Stomach (tissue), 4 donors: ENCODE measurements around the gene EPS8L1.
"Not testable (repeated sequence)": the region's sequence is repeated elsewhere in the genome, so short reads cannot be mapped to it uniquely, and the experiment has no call there.

Experiments used
- EP300 ChIP-seq: sonication (generic); formaldehyde crosslinking; IDR thresholded peaks from one replicate; pipeline ENCODE4 v1.6.1; 2017; ENCODE audit warnings: antibody characterized with exemption
- POLR2A ChIP-seq, 4 donors: fragments of 450-650 bp; IDR thresholded peaks; one replicate each; pipeline ENCODE4 v1.6.1; 2016; ENCODE audit warnings: antibody characterized with exemption in 4 of 4, control low read depth in 2 of 4, mild to moderate bottlenecking in 1 of 4, moderate library complexity in 1 of 4
- POLR2AphosphoS5 ChIP-seq, 3 donors: sonication (generic); formaldehyde crosslinking; IDR thresholded peaks; one replicate each; pipeline ENCODE4 v1.6.1; 2016; ENCODE audit warnings: antibody characterized with exemption in 3 of 3
- TF ChIP-seq, protein P1 (sequence below), 7 experiments: fragments of 450-650 bp in 4 of 7; fragments of 200-600 bp in 3 of 7; sonication (generic) in 3 of 7; IDR thresholded peaks; one replicate each; pipeline ENCODE4 v1.5.1; 2016 to 2019; ENCODE audit warnings: antibody characterized with exemption in 7 of 7, control low read depth in 2 of 7, mild to moderate bottlenecking in 1 of 7

- TF ChIP-seq, protein P1, sequence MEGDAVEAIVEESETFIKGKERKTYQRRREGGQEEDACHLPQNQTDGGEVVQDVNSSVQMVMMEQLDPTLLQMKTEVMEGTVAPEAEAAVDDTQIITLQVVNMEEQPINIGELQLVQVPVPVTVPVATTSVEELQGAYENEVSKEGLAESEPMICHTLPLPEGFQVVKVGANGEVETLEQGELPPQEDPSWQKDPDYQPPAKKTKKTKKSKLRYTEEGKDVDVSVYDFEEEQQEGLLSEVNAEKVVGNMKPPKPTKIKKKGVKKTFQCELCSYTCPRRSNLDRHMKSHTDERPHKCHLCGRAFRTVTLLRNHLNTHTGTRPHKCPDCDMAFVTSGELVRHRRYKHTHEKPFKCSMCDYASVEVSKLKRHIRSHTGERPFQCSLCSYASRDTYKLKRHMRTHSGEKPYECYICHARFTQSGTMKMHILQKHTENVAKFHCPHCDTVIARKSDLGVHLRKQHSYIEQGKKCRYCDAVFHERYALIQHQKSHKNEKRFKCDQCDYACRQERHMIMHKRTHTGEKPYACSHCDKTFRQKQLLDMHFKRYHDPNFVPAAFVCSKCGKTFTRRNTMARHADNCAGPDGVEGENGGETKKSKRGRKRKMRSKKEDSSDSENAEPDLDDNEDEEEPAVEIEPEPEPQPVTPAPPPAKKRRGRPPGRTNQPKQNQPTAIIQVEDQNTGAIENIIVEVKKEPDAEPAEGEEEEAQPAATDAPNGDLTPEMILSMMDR (IDR thresholded peaks at IDR 0.05) = not testable (repeated sequence)
- not testable (repeated sequence) for TF ChIP-seq POLR2A (IDR thresholded peaks at IDR 0.05); EP300; POLR2AphosphoS5 (IDR thresholded peaks at IDR 0.05)
These were observed 48.6 kb upstream of the EPS8L1 start for GRCh38 chr19:55027140-55027471.
